Stimulated activated naive B cell treated with anti-CD40 and anti-IgM and Interleukin-4, amounts not matched to agents 10 μg/mL and 1 μg/mL and 100 μg/mL, for 72 hours (primary cell): Measurements from ENCODE around the gene TPO.

Experiments
- ATAC-seq, 2 donors: fragments of 150-1000 bp; cut with Tn5 transposase; replicated peaks; 2 replicates each; pipeline ENCODE4 v1.10.0; 2021; ENCODE audit warnings: moderate library complexity in 1 of 2
- DNase-seq: peaks from one replicate; pipeline ENCODE4 v3.0.0; 2021
- H3K27ac Mint-ChIP-seq: one replicate; pipeline ENCODE4 v1.8.0; 2022; ENCODE audit warnings: mild to moderate bottlenecking, mixed read lengths
- H3K27me3 Mint-ChIP-seq, 2 donors: one replicate each; pipeline ENCODE4 v1.8.0; 2022; ENCODE audit warnings: mixed read lengths in 2 of 2
- H3K36me3 Mint-ChIP-seq, 2 donors: one replicate each; pipeline ENCODE4 v1.8.0; 2022; ENCODE audit warnings: mixed read lengths in 2 of 2, mild to moderate bottlenecking in 1 of 2
- H3K4me1 Mint-ChIP-seq, 2 donors: one replicate each; pipeline ENCODE4 v1.8.0; 2022; ENCODE audit warnings: mixed read lengths in 2 of 2, mild to moderate bottlenecking in 1 of 2
- H3K4me3 Mint-ChIP-seq, 2 donors: one replicate each; pipeline ENCODE4 v1.8.0; 2022; ENCODE audit warnings: mild to moderate bottlenecking in 2 of 2, mixed read lengths in 2 of 2, moderate library complexity in 1 of 2
- H3K9me3 Mint-ChIP-seq, 2 donors: one replicate each; pipeline ENCODE4 v1.8.0; 2022; ENCODE audit warnings: mixed read lengths in 2 of 2, mild to moderate bottlenecking in 1 of 2

Gene TPO

DNA sequence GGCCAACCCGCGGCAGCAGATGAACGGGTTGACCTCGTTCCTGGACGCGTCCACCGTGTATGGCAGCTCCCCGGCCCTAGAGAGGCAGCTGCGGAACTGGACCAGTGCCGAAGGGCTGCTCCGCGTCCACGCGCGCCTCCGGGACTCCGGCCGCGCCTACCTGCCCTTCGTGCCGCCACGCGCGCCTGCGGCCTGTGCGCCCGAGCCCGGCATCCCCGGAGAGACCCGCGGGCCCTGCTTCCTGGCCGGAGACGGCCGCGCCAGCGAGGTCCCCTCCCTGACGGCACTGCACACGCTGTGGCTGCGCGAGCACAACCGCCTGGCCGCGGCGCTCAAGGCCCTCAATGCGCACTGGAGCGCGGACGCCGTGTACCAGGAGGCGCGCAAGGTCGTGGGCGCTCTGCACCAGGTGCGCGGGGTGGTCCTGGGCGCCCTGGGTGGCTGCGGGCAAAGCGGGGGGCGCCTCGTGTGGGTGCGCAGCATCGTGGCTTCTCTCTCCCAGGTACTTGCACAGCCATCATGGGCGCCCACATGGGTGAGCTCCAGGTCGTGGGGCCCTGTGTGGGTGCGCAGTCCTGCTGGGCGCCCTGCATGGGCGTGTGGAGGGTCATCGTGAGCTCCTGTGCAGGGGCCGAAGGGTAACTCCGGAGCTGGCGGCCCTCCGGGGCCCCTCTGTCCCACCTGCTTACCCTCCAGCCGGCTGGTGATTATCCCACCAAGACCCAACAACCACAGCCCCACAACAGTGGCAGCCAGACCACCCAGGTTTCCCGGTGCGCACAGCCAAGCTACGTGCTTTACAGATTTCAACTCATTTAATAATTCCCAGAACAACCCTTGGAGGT is 64.2 kb downstream of the TPO start:
- ATAC-seq (no peak), DNase-seq (no peak)
- no peaks in the 10 kb centered on the region for H3K36me3 Mint-ChIP-seq
- H3K9me3 Mint-ChIP-seq = no peaks in the 10 kb centered on the region
- H3K27me3 Mint-ChIP-seq = peaks cover 0 to 30% of the 10 kb centered on the region in 2 donors
- no peak overlapping the region for H3K4me3 Mint-ChIP-seq
- no peak overlapping the region for H3K27ac Mint-ChIP-seq
- peaks cover 0 to 3% of the 10 kb centered on the region in 2 donors for H3K4me1 Mint-ChIP-seq

DNA sequence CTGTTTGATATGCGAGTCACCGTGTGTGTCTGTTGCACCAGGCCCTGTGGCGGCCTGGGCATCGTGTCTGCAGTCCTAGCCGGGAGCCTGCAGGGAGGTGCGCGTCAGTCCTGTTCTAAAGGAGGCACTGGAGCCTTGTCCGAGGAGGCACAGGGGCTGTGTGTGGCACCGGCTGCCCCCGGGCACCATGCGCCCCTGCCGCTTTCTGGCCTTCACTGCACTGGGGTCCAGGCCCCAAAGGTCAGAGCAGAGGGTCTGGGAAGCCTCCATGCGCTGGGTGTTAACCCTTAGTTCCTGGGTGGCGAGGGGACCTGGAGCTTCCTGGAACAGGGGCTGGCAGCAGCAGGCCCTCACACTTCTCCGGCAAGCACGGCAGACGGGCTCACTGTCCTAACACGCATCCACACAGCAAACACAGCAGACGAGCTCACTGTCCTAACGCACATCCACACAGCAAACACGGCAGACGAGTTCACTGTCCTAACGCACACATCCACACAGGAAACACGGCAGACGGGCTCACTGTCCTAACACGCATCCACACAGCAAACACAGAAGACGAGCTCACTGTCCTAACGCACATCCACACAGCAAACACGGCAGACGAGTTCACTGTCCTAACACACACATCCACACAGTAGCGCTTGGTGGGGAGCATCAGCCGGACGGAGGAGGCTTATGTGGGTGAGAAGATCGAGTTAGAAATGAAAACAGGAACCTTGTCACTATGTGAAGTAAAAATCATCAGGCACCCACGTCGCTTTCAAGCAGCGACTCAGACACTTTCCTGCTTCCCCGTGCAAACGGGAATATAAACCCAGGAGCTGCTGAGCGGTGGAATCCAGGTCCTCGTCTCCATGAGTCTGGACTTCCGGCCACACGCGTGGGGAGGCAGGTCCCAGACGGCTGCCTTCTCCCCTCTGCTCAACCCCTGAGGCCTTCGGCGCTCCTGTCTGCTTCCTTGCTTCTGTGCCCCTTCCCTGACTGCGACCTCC is 65.3 kb downstream of the TPO start:
- peak overlapping the region; percentile 44 for H3K27ac Mint-ChIP-seq
- H3K27me3 Mint-ChIP-seq = peaks cover 0 to 30% of the 10 kb centered on the region in 2 donors
- ATAC-seq (no peak), DNase-seq (no peak)
- peaks cover 0 to 3% of the 10 kb centered on the region in 2 donors for H3K4me1 Mint-ChIP-seq
- no peak overlapping the region for H3K4me3 Mint-ChIP-seq
- no peaks in the 10 kb centered on the region for H3K36me3 Mint-ChIP-seq
- H3K9me3 Mint-ChIP-seq = no peaks in the 10 kb centered on the region

GRCh38 chr2:1479346-1479745 is 66.1 kb downstream of the TPO start:
- no peak for DNase-seq
- Mint-ChIP-seq H3K4me1 (peaks cover 0 to 3% of the 10 kb centered on the region in 2 donors), H3K36me3 (no peaks in the 10 kb centered on the region), H3K9me3 (no peaks in the 10 kb centered on the region), H3K27me3 (peaks cover 0 to 30% of the 10 kb centered on the region in 2 donors), H3K4me3 (no peak overlapping the region), H3K27ac (peak overlapping the region; percentile 44)
- no peak for ATAC-seq

GRCh38 chr2:1480671-1481076 is 67.4 kb downstream of the TPO start:
- peaks cover 0 to 3% of the 10 kb centered on the region in 2 donors for H3K4me1 Mint-ChIP-seq
- DNase-seq (no peak), ATAC-seq (no peak)
- H3K36me3 Mint-ChIP-seq = no peaks in the 10 kb centered on the region
- no peaks in the 10 kb centered on the region for H3K9me3 Mint-ChIP-seq
- H3K4me3 Mint-ChIP-seq = no peak overlapping the region
- no peak overlapping the region for H3K27ac Mint-ChIP-seq
- peaks cover 3 to 33% of the 10 kb centered on the region in 2 donors for H3K27me3 Mint-ChIP-seq

- Mint-ChIP-seq H3K4me3 (no peak overlapping the region), H3K4me1 (peaks cover 0 to 3% of the 10 kb centered on the region in 2 donors), H3K27me3 (peaks cover 7 to 26% of the 10 kb centered on the region in 2 donors), H3K36me3 (no peaks in the 10 kb centered on the region), H3K27ac (no peak overlapping the region), H3K9me3 (no peaks in the 10 kb centered on the region)
- ATAC-seq = no peak
- no peak for DNase-seq
Observed at GRCh38 chr2:1481406-1482252, 68.4 kb downstream of the TPO start.

- H3K27me3 Mint-ChIP-seq = peaks cover 7 to 26% of the 10 kb centered on the region in 2 donors
- peaks cover 0 to 3% of the 10 kb centered on the region in 2 donors for H3K4me1 Mint-ChIP-seq
- no peak overlapping the region for H3K27ac Mint-ChIP-seq
- DNase-seq = no peak
- no peak for ATAC-seq
- no peak overlapping the region for H3K4me3 Mint-ChIP-seq
- H3K9me3 Mint-ChIP-seq = no peaks in the 10 kb centered on the region
- H3K36me3 Mint-ChIP-seq = no peaks in the 10 kb centered on the region
Observed at GRCh38 chr2:1482253-1482675, 69.0 kb downstream of the TPO start.

- H3K36me3 Mint-ChIP-seq = no peaks in the 10 kb centered on the region
- no peak for ATAC-seq
- H3K9me3 Mint-ChIP-seq = no peaks in the 10 kb centered on the region
- peaks cover 0 to 3% of the 10 kb centered on the region in 2 donors for H3K4me1 Mint-ChIP-seq
- no peak for DNase-seq
- no peak overlapping the region for H3K27ac Mint-ChIP-seq
- no peak overlapping the region for H3K4me3 Mint-ChIP-seq
- peaks cover 7 to 26% of the 10 kb centered on the region in 2 donors for H3K27me3 Mint-ChIP-seq
Observed at GRCh38 chr2:1482981-1483380, 69.7 kb downstream of the TPO start.

DNA sequence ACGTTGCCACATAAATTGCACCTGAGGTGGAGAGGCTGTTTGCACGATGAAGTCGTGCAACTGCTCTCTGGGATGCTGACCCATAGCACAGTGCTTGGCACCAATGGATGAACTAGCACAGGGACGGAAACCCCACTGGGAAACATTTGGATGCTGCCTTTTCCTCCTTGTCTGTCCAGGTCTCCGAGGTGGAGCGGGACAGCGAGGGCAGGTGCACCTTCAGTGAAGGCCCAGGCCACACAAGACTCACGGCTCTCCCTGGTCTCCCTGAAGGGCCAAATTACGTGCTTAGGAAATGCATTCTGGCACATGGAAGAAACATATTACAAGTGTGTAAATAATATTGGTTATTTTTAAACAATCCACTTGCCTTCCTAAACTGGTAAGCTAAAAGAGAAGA is 70.3 kb downstream of the TPO start:
- ATAC-seq (no peak), DNase-seq (no peak)
- H3K27me3 Mint-ChIP-seq = peaks cover 7 to 25% of the 10 kb centered on the region in 2 donors
- H3K36me3 Mint-ChIP-seq = no peaks in the 10 kb centered on the region
- no peak overlapping the region for H3K4me3 Mint-ChIP-seq
- H3K27ac Mint-ChIP-seq = no peak overlapping the region
- peaks cover 0 to 3% of the 10 kb centered on the region in 2 donors for H3K4me1 Mint-ChIP-seq
- no peaks in the 10 kb centered on the region for H3K9me3 Mint-ChIP-seq

DNA sequence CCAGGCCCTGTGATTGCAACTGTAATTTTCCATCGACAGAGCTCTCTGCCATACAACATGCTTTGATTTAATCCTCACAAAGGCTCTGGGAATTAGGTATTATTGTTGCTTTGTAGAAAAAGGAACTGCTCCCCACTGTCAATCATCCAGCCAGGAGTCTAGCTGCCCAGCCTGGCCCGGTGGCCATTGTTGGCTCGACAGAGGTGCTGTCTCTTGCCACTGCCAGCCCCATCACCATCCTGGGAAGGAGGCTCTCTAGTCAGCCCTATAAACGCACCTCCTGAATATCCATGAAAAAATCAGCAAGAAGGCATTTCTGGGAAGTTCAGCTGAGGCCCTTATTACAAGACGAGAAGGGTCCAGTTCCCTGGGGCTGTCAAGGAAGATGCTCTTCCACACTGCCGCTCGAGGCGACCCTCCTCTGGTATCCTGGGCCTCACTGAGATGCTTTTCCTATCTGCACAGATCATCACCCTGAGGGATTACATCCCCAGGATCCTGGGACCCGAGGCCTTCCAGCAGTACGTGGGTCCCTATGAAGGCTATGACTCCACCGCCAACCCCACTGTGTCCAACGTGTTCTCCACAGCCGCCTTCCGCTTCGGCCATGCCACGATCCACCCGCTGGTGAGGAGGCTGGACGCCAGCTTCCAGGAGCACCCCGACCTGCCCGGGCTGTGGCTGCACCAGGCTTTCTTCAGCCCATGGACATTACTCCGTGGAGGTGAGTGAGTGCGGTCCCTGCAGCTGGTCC is 71.0 kb downstream of the TPO start:
- H3K36me3 Mint-ChIP-seq = no peaks in the 10 kb centered on the region
- DNase-seq = no peak
- H3K9me3 Mint-ChIP-seq = no peaks in the 10 kb centered on the region
- no peak overlapping the region for H3K27ac Mint-ChIP-seq
- H3K4me3 Mint-ChIP-seq = no peak overlapping the region
- ATAC-seq = no peak
- H3K4me1 Mint-ChIP-seq = peaks cover 0 to 3% of the 10 kb centered on the region in 2 donors
- H3K27me3 Mint-ChIP-seq = peaks cover 7 to 17% of the 10 kb centered on the region in 2 donors

GRCh38 chr2:1486670-1487069 is 73.4 kb downstream of the TPO start:
- ATAC-seq = no peak
- Mint-ChIP-seq H3K36me3 (no peaks in the 10 kb centered on the region), H3K27ac (no peak overlapping the region), H3K4me3 (no peak overlapping the region), H3K4me1 (no peaks in the 10 kb centered on the region), H3K27me3 (peaks cover 7 to 12% of the 10 kb centered on the region in 2 donors), H3K9me3 (peaks cover 0 to 3% of the 10 kb centered on the region in 2 donors)
- DNase-seq = no peak

- Mint-ChIP-seq H3K27ac (no peak overlapping the region), H3K27me3 (peaks cover 7 to 10% of the 10 kb centered on the region in 2 donors), H3K36me3 (no peaks in the 10 kb centered on the region), H3K4me3 (no peak overlapping the region), H3K4me1 (peaks cover 0 to 4% of the 10 kb centered on the region in 2 donors), H3K9me3 (peaks cover 0 to 3% of the 10 kb centered on the region in 2 donors)
- no peak for DNase-seq
- no peak for ATAC-seq
Observed at GRCh38 chr2:1487758-1488157, 74.5 kb downstream of the TPO start.

DNA sequence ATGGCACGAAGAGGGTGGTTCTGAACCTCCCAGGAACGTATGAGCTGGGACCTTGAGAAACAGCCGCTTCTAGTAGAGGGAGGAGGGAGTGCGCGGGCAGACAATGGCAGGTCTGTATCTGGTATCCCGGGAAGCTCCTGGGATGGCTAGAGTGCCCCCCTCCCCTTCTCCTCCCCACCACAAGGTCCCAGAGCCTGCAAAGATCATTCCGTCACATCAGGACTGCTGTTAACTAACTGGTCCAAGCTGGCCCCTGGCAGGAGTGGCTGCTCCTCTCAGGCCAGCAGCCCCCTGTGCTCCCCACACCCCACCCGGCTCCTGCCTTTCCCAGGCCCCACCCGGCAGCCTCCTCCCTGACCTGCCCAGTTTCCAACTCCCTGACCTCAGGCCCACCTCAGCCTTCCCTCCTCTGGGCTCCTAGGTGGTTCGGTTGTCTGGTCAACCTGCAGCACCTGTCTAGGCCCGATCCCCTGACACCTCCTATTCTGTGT is 75.0 kb downstream of the TPO start:
- Mint-ChIP-seq H3K4me3 (no peak overlapping the region), H3K36me3 (no peaks in the 10 kb centered on the region), H3K9me3 (peaks cover 0 to 3% of the 10 kb centered on the region in 2 donors), H3K4me1 (peaks cover 0 to 4% of the 10 kb centered on the region in 2 donors), H3K27ac (no peak overlapping the region), H3K27me3 (peaks cover 7 to 12% of the 10 kb centered on the region in 2 donors)
- ATAC-seq (no peak), DNase-seq (no peak)

- no peak overlapping the region for H3K27ac Mint-ChIP-seq
- H3K4me1 Mint-ChIP-seq = peaks cover 0 to 4% of the 10 kb centered on the region in 2 donors
- DNase-seq = no peak
- H3K27me3 Mint-ChIP-seq = peaks cover 7 to 12% of the 10 kb centered on the region in 2 donors
- H3K36me3 Mint-ChIP-seq = no peaks in the 10 kb centered on the region
- no peak for ATAC-seq
- no peak overlapping the region for H3K4me3 Mint-ChIP-seq
- H3K9me3 Mint-ChIP-seq = peaks cover 0 to 3% of the 10 kb centered on the region in 2 donors
Observed at GRCh38 chr2:1488851-1489250, 75.6 kb downstream of the TPO start.
